ENCODE measurements around the gene MYPN.
"Not testable (repeated sequence)": the region's sequence is repeated elsewhere in the genome, so short reads cannot be mapped to it uniquely, and the experiment has no call there.

Gene MYPN

GRCh38 chr10:68109331-68109730 lies at the start of gene MYPN:
TSS of gene MYPN (plus strand) at chr10:68109488. CDS start at chr10:68121439, 11,951 bp downstream.
- no peak for DNase-seq (ENCODE audit: low read depth in 2 of 3, low spot score in 2 of 3)

- DNase-seq (ENCODE audit: low read depth in 2 of 3, low spot score in 2 of 3), result no peak
These were observed 42.3 kb upstream of the MYPN start for GRCh38 chr10:68067029-68067428.

- no peak for DNase-seq (ENCODE audit: low read depth in 2 of 3, low spot score in 2 of 3)
These were observed 41.8 kb upstream of the MYPN start for GRCh38 chr10:68067508-68067907.

GRCh38 chr10:68073631-68074030 lies 35.7 kb upstream of the MYPN start:
- no peak for DNase-seq (ENCODE audit: low read depth in 2 of 3, low spot score in 2 of 3)

GRCh38 chr10:68074031-68074774 lies 35.1 kb upstream of the MYPN start:
- DNase-seq (ENCODE audit: low read depth in 2 of 3, low spot score in 2 of 3), result peak in 1 of 3 experiments; percentile 13

- peak; percentile 71 to 81 (median 75) for DNase-seq (ENCODE audit: low read depth in 2 of 3, low spot score in 2 of 3)
These were observed 34.3 kb upstream of the MYPN start, which contains the start of gene HERC4 for GRCh38 chr10:68074775-68075549. TSS of gene HERC4 (minus strand) at chr10:68075283. CDS start at chr10:68073108, 2,175 bp downstream.

- no peak for DNase-seq (ENCODE audit: low read depth in 2 of 3, low spot score in 2 of 3)
These were observed 33.7 kb upstream of the MYPN start for GRCh38 chr10:68075550-68076004.

- DNase-seq (ENCODE audit: low read depth in 2 of 3, low spot score in 2 of 3), result not testable (repeated sequence)
These were observed 33.2 kb upstream of the MYPN start for GRCh38 chr10:68076081-68076480.

GRCh38 chr10:68077026-68077425 lies 32.3 kb upstream of the MYPN start:
- DNase-seq (ENCODE audit: low read depth in 2 of 3, low spot score in 2 of 3), result no peak

GRCh38 chr10:68079434-68079833 lies 29.9 kb upstream of the MYPN start:
- DNase-seq (ENCODE audit: low read depth in 2 of 3, low spot score in 2 of 3), result no peak

GRCh38 chr10:68080853-68081431 lies 28.3 kb upstream of the MYPN start:
- no peak for DNase-seq (ENCODE audit: low read depth in 2 of 3, low spot score in 2 of 3)

GRCh38 chr10:68081916-68082315 lies 27.4 kb upstream of the MYPN start:
- DNase-seq (ENCODE audit: low read depth in 2 of 3, low spot score in 2 of 3), result no peak

GRCh38 chr10:68082872-68083271 lies 26.4 kb upstream of the MYPN start:
- no peak for DNase-seq (ENCODE audit: low read depth in 2 of 3, low spot score in 2 of 3)

- no peak for DNase-seq (ENCODE audit: low read depth in 2 of 3, low spot score in 2 of 3)
These were observed 25.3 kb upstream of the MYPN start for GRCh38 chr10:68083953-68084352.

GRCh38 chr10:68084469-68084868 lies 24.8 kb upstream of the MYPN start:
- no peak for DNase-seq (ENCODE audit: low read depth in 2 of 3, low spot score in 2 of 3)

GRCh38 chr10:68086011-68086410 lies 23.3 kb upstream of the MYPN start:
- no peak for DNase-seq (ENCODE audit: low read depth in 2 of 3, low spot score in 2 of 3)

- DNase-seq (ENCODE audit: low read depth in 2 of 3, low spot score in 2 of 3), result no peak
These were observed 22.2 kb upstream of the MYPN start for GRCh38 chr10:68086910-68087684.

GRCh38 chr10:68087685-68088401 lies 21.4 kb upstream of the MYPN start:
- DNase-seq (ENCODE audit: low read depth in 2 of 3, low spot score in 2 of 3), result no peak

GRCh38 chr10:68088740-68089139 lies 20.5 kb upstream of the MYPN start:
- DNase-seq (ENCODE audit: low read depth in 2 of 3, low spot score in 2 of 3), result no peak

- DNase-seq (ENCODE audit: low read depth in 2 of 3, low spot score in 2 of 3), result no peak
These were observed 18.7 kb upstream of the MYPN start for GRCh38 chr10:68090586-68090985.

All from activated CD8-positive, alpha-beta memory T cell treated with anti-CD3 and anti-CD28 coated beads for 48 hours (primary cell).